K562 (cell line): ENCODE data around the gene MARCHF3. TPM values are rescaled to one million over a fixed set of nuclear protein-coding genes. Genes with fewer than 3 reads are reported as not detected.
"Not testable (repeated sequence)": the region's sequence is repeated elsewhere in the genome, so short reads cannot be mapped to it uniquely, and the experiment has no call there.

ENCODE experiments used
- ATAC-seq: fragments of 200-7000 bp; cut with Tn5 transposase; 3 replicates; pipeline ENCODE4 v1.9.1; 2020; ENCODE audit warnings: moderate library complexity
- BruUV-seq: library from RNA; stranded (reverse); fragments of 400-500 nt; replicated peaks from 2 replicates; lab custom pipeline; 2021; lab: Mats Ljungman, UMichigan
- CTCF ChIA-PET: fragments of 300-600 bp; formaldehyde crosslinking; extraction: SDS; loops from one replicate; lab custom pipeline; 2021; ENCODE audit warnings: low intra/inter-chr PET ratio; lab: Yijun Ruan, JAX
- POLR2A ChIA-PET: fragments of 300-600, 350-650 bp; sonication (Branson Sonifier 250); formaldehyde crosslinking; extraction: SDS; loops from one replicate; lab custom pipeline; 2021; ENCODE audit warnings: antibody characterized with exemption, inconsistent platforms; lab: Yijun Ruan, JAX
- DNase-seq, 4 experiments: peaks; one replicate each; pipeline versions ENCODE4 v3.0.0 to v3.0.0-alpha.2; 2011 to 2018; ENCODE audit warnings: low spot score in 3 of 4, mixed read lengths in 3 of 4; ENCODE audit errors: extremely low read depth in 1 of 4
- FAIRE-seq: peaks from 2 replicates; lab custom pipeline; 2011; peaks lifted over from hg19 to GRCh38; lab: Jason Lieb, UNC
- H2AFZ ChIP-seq: 2 replicates; pipeline ENCODE4 v1.6.0; 2011; ENCODE audit warnings: low read depth, low read length, control low read depth, inconsistent platforms
- H3K27ac ChIP-seq: fragments of 200-600 bp; 3 replicates; pipeline ENCODE4 v1.8.0; 2011; ENCODE audit warnings: low read depth, mild to moderate bottlenecking, control low read depth, inconsistent platforms, low read length, moderate library complexity, mixed read lengths; ENCODE audit errors: extremely low read depth
- H3K27me3 ChIP-seq, 2 experiments: fragments of 300-600 bp in 1 of 2; 2 replicates in 1 of 2; 3 replicates in 1 of 2; pipeline versions ENCODE4 v1.6.0 to v1.8.0; 2011; ENCODE audit warnings: inconsistent platforms in 2 of 2, low read length in 2 of 2, mild to moderate bottlenecking in 1 of 2, mixed read lengths in 1 of 2, moderate library complexity in 1 of 2; ENCODE audit not compliant: control insufficient read depth in 2 of 2, insufficient read depth in 2 of 2
- H3K36me3 ChIP-seq: fragments of 300-600 bp; 3 replicates; pipeline ENCODE4 v1.8.0; 2011; ENCODE audit warnings: mild to moderate bottlenecking, low read length, inconsistent platforms; ENCODE audit not compliant: control insufficient read depth, insufficient read depth
- H3K4me1 ChIP-seq, 2 experiments: fragments of 200-600 bp in 1 of 2; replicated peaks in 1 of 2; 2 replicates in 1 of 2; 3 replicates in 1 of 2; pipeline versions ENCODE4 v1.5.1 to v1.8.0; 2011; ENCODE audit warnings: inconsistent platforms in 2 of 2, low read length in 2 of 2, mild to moderate bottlenecking in 1 of 2, mixed read lengths in 1 of 2, moderate library complexity in 1 of 2; ENCODE audit not compliant: control insufficient read depth in 2 of 2, insufficient read depth in 2 of 2
- H3K4me2 ChIP-seq: 2 replicates; pipeline ENCODE4 v1.6.1; 2011; ENCODE audit warnings: low read length, control low read depth, inconsistent platforms, mixed read lengths; ENCODE audit not compliant: insufficient read depth
- H3K4me3 ChIP-seq: fragments of 200-600 bp; sonication (generic), shearing (Covaris generic); 2 replicates; pipeline ENCODE4 v1.5.1; 2016; ENCODE audit warnings: control low read depth, inconsistent platforms
- H3K79me2 ChIP-seq: fragments of 200-600 bp; 3 replicates; pipeline ENCODE4 v1.8.0; 2011; ENCODE audit warnings: low read length, inconsistent platforms; ENCODE audit not compliant: control insufficient read depth, insufficient read depth
- H3K9ac ChIP-seq, 2 experiments: 2 replicates each; pipeline versions ENCODE4 v1.6.0 to v1.6.1; 2011; ENCODE audit warnings: low read depth in 2 of 2, low read length in 2 of 2, control low read depth in 1 of 2, inconsistent platforms in 1 of 2, mild to moderate bottlenecking in 1 of 2, mixed read lengths in 1 of 2; ENCODE audit not compliant: insufficient read depth in 1 of 2
- H3K9me1 ChIP-seq: one replicate; pipeline ENCODE4 v1.6.0; 2011; ENCODE audit warnings: inconsistent platforms, mild to moderate bottlenecking, low read length, moderate library complexity; ENCODE audit not compliant: control insufficient read depth, insufficient read depth
- H3K9me3 ChIP-seq: replicated peaks from 2 replicates; pipeline ENCODE4 v1.5.1; 2011; ENCODE audit warnings: low read depth, low read length, inconsistent platforms; ENCODE audit not compliant: control insufficient read depth, insufficient read depth
- H4K20me1 ChIP-seq: replicated peaks from 2 replicates; pipeline ENCODE4 v1.6.1; 2011; ENCODE audit warnings: low read length, inconsistent platforms, mixed read lengths; ENCODE audit not compliant: control insufficient read depth, insufficient read depth
- WGBS: fragments of 100-300 bp; shearing (Covaris generic); methylation state at CpG from one replicate; pipeline ENCODE4 v1.1.6; 2016; ENCODE audit warnings: low coverage, mixed read lengths; ENCODE audit not compliant: insufficient coverage; ENCODE audit errors: missing lambda C conversion rate; 5-methylcytosine and 5-hydroxymethylcytosine counted together
- in situ Hi-C: fragments of 300-500 bp; cut with MboI; formaldehyde crosslinking; loops from 4 replicates; pipeline ENCODE4 v1.15.0; 2018; ENCODE audit warnings: inconsistent platforms, mixed read lengths
- intact Hi-C: fragments of 100-400 bp; cut with micrococcal nuclease; formaldehyde crosslinking; loops from 2 replicates; pipeline ENCODE4 v1.14.2; 2022
- polyA plus RNA-seq, 8 experiments: library from polyadenylated mRNA; depleted of rRNA in 4 of 8; stranded (reverse) in 5 of 8; unstranded in 3 of 8; fragments of >200 nt; fragmentation: Nextera tagmentation in 2 of 8; fragmentation: Illumina TruSeq in 1 of 8; extraction: Ambion mirVana in 2 of 8; extraction: Trizol in 1 of 8; gene quantifications; 2 replicates each; pipeline versions ENCODE4 v1.2.1 to v1.2.3, GENCODE V29; 2011 to 2014; ENCODE audit warnings: inconsistent platforms in 1 of 8, missing spikeins in 1 of 8
- total RNA-seq, 7 experiments: library from RNA; depleted of rRNA in 6 of 7; stranded (reverse); fragments of >200 nt in 6 of 7; fragmentation: Illumina TruSeq in 2 of 7; extraction: Trizol in 2 of 7; gene quantifications; 2 replicates each; pipeline versions ENCODE4 v1.2.1 to v1.2.3, GENCODE V29; 2011 to 2021; ENCODE audit warnings: low replicate concordance in 1 of 7

The MARCHF3 gene
- total and polyA plus RNA-seq, 9 of the 15 experiments (the other 6 are each of a cell fraction or from before 2014, with no cell fraction given): 5.6 to 37.4 (median 16.5) TPM

- WGBS: 56% methylated on average over 4 of the region's 11 CpGs
- H2AFZ ChIP-seq, H3K4me2 ChIP-seq, H3K36me3 ChIP-seq, H3K9me1 ChIP-seq, H3K27ac ChIP-seq, ATAC-seq, FAIRE-seq, intact Hi-C loops, H3K4me3 ChIP-seq, BruUV-seq, POLR2A ChIA-PET, CTCF ChIA-PET, H3K79me2 ChIP-seq, DNase-seq, in situ Hi-C loops, H3K9me3 ChIP-seq, H3K9ac ChIP-seq, H3K27me3 ChIP-seq, H4K20me1 ChIP-seq: not testable (repeated sequence)
- H3K4me1 ChIP-seq: peaks cover 12 to 22% of the 10 kb centered on the region in 2 experiments; a peak in 4 of 5 replicates
Observed at GRCh38 chr5:126843375-126843774, 187.0 kb downstream of the MARCHF3 start.

- H4K20me1 ChIP-seq, in situ Hi-C loops, H3K79me2 ChIP-seq, H2AFZ ChIP-seq, H3K4me1 ChIP-seq, FAIRE-seq, ATAC-seq, BruUV-seq, DNase-seq, H3K9me1 ChIP-seq, H3K27ac ChIP-seq, intact Hi-C loops, H3K9me3 ChIP-seq, H3K4me2 ChIP-seq, H3K4me3 ChIP-seq, H3K27me3 ChIP-seq, H3K9ac ChIP-seq: not testable (repeated sequence)
- H3K36me3 ChIP-seq: peaks cover 40% of the 10 kb centered on the region
- WGBS: 54% methylated on average over 7 of the region's 7 CpGs
- CTCF ChIA-PET: interaction anchor here (2.7 kb wide), 1 partner anchor 474 kb away, joined by 16 read pairs; no protein-coding TSS in a partner anchor
- POLR2A ChIA-PET: interaction anchor here (1.2 kb wide), 1 partner anchor 8 kb away, joined by 3 read pairs; no protein-coding TSS in a partner anchor
Observed at GRCh38 chr5:126839407-126839806, 191.0 kb downstream of the MARCHF3 start.
